Osteoblast (primary cell): ENCODE results near the gene MAPK12. TPM values are rescaled to one million over a fixed set of nuclear protein-coding genes. Genes with fewer than 3 reads are reported as not detected.

Experiments used
- DNase-seq: peaks from one replicate; pipeline ENCODE4 v3.0.0; 2011; ENCODE audit warnings: low spot score, mixed read lengths; ENCODE audit not compliant: insufficient read length; ENCODE audit errors: missing footprints
- H2AFZ ChIP-seq: 2 replicates; pipeline ENCODE4 v1.6.0; 2011; ENCODE audit warnings: mild to moderate bottlenecking, low read length
- H3K27ac ChIP-seq: 2 replicates; pipeline ENCODE4 v1.5.1; 2011; ENCODE audit warnings: mild to moderate bottlenecking, low read depth, low read length, moderate library complexity
- H3K27me3 ChIP-seq: 2 replicates; pipeline ENCODE4 v1.6.0; 2012; ENCODE audit warnings: mild to moderate bottlenecking, control low read depth, inconsistent platforms, low read length, moderate library complexity; ENCODE audit not compliant: insufficient read depth
- H3K36me3 ChIP-seq: 2 replicates; pipeline ENCODE4 v1.5.1; 2011; ENCODE audit warnings: mild to moderate bottlenecking, low read length, control low read depth, moderate library complexity; ENCODE audit not compliant: insufficient read depth
- H3K4me1 ChIP-seq: 2 replicates; pipeline ENCODE4 v1.5.1; 2011; ENCODE audit warnings: mild to moderate bottlenecking, low read length, control low read depth, moderate library complexity; ENCODE audit not compliant: insufficient read depth
- H3K4me2 ChIP-seq: 2 replicates; pipeline ENCODE4 v1.6.0; 2011; ENCODE audit warnings: mild to moderate bottlenecking, low read length; ENCODE audit not compliant: insufficient read depth
- H3K4me3 ChIP-seq: fragments of 200-600 bp; sonication (generic); 3 replicates; pipeline ENCODE4 v1.5.1; 2012; ENCODE audit warnings: mild to moderate bottlenecking, low read length, inconsistent platforms; ENCODE audit not compliant: insufficient read depth
- H3K79me2 ChIP-seq: 2 replicates; pipeline ENCODE4 v1.6.0; 2012; ENCODE audit warnings: mild to moderate bottlenecking, low read length, control low read depth, inconsistent platforms; ENCODE audit not compliant: insufficient read depth
- H3K9me3 ChIP-seq: 2 replicates; pipeline ENCODE4 v1.5.1; 2011; ENCODE audit warnings: low read depth, low read length, control low read depth
- H4K20me1 ChIP-seq: 2 replicates; pipeline ENCODE4 v1.6.0; 2012; ENCODE audit warnings: mild to moderate bottlenecking, low read length, control low read depth; ENCODE audit not compliant: insufficient read depth
- total RNA-seq: library from RNA; depleted of rRNA; stranded (reverse); fragments of >200 nt; gene quantifications from 2 replicates; pipeline ENCODE4 v1.2.3, GENCODE V29; 2012
- TF ChIP-seq, protein P1 (sequence below): IDR thresholded peaks from 2 replicates; pipeline ENCODE4 v1.5.1; 2011; ENCODE audit warnings: mild to moderate bottlenecking, low read depth, low read length, moderate library complexity; ENCODE audit errors: extremely low read depth

Gene MAPK12
- 24.8 and 34.0 TPM in 2 replicates for total RNA-seq

DNA sequence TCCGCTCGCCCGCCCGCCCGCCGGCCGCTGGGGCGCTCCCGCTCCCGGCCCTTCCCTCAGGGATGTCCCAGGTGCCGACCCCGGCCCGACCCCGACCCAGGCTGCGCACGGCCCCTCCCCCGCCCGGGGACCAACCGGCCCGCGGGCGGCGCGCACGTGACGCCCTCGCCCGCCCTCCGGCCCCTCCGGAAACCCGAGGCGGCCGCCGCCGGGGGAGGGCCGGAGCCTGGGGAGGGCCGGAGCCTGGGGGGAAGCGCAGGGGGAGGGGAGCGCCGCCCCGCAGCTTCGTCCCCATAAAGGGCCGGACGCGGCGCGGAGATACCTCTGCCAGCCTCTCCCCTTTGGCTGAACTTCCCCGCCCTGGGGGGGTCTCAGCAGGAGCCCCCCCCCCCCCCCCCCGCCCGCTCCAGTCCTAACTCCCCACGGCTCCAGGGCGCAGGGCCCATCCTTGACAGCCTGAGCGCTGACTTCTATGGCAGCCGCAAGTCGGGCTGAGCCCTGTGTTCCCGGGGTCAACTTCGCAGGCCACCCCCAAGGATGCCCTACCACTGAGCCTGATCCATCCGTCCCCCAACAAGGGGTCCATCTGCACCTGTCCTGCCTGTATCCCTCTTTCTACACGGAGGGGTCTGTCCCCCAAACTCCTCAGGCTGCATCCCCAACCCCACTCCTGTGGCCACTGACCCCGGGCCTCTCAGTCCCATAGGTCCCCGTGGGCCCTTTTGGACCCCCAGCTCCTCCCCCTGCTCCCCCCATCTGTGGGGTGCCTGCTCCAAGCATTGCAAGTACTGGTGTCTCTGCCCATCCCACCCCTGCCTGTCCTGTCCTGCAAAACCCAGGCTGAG, at the start of gene MAPK12:
Gene MAPK12 (minus strand): TSS at position 69 of the 845 bp plus-strand sequence. CDS start 174 bp downstream, outside the sequence.
- H3K36me3 ChIP-seq: no peaks in the 10 kb centered on the region
- peaks cover 9% of the 10 kb centered on the region for H3K4me1 ChIP-seq
- H3K4me3 ChIP-seq: peak within 1 kb of the TSS; percentile 74
- no peaks in the 10 kb centered on the region for H3K27me3 ChIP-seq
- peak within 1 kb of the TSS; percentile 84 for H3K4me2 ChIP-seq
- TF ChIP-seq, protein P1, sequence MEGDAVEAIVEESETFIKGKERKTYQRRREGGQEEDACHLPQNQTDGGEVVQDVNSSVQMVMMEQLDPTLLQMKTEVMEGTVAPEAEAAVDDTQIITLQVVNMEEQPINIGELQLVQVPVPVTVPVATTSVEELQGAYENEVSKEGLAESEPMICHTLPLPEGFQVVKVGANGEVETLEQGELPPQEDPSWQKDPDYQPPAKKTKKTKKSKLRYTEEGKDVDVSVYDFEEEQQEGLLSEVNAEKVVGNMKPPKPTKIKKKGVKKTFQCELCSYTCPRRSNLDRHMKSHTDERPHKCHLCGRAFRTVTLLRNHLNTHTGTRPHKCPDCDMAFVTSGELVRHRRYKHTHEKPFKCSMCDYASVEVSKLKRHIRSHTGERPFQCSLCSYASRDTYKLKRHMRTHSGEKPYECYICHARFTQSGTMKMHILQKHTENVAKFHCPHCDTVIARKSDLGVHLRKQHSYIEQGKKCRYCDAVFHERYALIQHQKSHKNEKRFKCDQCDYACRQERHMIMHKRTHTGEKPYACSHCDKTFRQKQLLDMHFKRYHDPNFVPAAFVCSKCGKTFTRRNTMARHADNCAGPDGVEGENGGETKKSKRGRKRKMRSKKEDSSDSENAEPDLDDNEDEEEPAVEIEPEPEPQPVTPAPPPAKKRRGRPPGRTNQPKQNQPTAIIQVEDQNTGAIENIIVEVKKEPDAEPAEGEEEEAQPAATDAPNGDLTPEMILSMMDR: no peak
- DNase-seq: peak; percentile 98
- peaks cover 15% of the 10 kb centered on the region for H3K79me2 ChIP-seq
- H2AFZ ChIP-seq: peak within 1 kb of the TSS; percentile 31
- no peaks in the 10 kb centered on the region for H4K20me1 ChIP-seq
- H3K9me3 ChIP-seq: no peaks in the 10 kb centered on the region
- no peak within 1 kb of the TSS for H3K27ac ChIP-seq

DNA sequence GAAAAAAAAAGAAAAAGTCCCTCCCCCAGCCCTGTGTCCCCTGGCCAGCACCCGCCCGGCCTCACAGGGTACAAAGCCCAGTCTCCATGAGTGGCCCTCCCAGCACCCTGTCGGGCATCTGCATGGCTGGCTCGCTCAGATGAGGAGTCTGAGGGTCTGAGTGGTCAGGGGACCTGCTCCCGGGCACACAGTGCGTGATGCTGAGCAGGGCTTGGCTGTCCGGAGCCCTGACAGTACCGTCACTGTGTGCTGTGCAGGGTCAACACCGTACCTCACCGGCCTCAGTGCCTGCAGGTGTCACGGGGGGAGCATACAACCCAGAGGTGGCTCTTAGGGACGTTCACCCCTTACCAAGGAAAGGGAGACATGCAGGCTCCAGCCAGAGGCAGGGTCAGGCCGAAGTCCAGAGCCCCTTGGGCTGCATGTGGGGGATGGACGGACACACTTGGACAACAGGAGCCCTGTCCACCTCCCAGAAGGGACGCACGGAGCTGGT, 49.5 kb upstream of the MAPK12 start:
- no peaks in the 10 kb centered on the region for H3K36me3 ChIP-seq
- peaks cover 12% of the 10 kb centered on the region for H3K79me2 ChIP-seq

DNA sequence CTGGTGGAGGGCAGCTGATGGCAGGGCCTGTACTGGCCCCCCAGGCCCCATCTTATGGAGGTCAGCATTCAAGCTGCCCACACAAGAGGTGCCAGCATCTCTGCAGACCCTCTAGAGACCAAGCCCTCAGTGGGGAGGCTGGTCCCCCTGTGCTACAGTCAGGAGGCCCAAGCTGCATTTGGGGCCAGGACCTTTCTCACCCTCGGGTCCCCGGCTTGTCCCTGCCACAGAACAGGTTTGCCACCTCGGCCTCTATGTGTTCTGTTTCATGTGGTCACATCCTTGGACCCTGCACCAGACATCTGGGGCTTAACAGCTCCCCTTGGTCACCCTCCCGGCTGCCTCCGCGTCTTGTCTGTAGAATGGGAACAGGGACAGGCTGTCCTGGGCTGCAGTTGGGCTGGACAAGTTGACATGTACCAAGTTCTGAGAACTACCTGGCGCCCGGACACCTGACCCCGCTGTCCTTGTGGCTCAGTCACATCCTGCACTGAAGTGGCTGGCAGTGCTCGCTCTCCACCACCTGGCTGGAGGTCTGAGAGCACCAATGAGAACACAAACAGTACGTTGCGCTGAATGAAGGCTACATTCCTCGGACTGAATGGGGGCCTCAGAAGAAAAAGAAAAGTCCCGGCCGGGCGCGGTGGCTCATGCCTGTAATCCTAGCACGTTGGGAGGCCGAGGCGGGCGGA, 48.7 kb upstream of the MAPK12 start:
- Histone ChIP-seq H2AFZ (no peak overlapping the region), H3K4me3 (no peak overlapping the region), H3K27ac (no peak overlapping the region), H3K4me1 (peaks cover 28% of the 10 kb centered on the region), H3K27me3 (no peaks in the 10 kb centered on the region), H3K79me2 (peaks cover 19% of the 10 kb centered on the region), H3K36me3 (no peaks in the 10 kb centered on the region), H3K4me2 (no peak overlapping the region), H3K9me3 (no peaks in the 10 kb centered on the region), H4K20me1 (peaks cover 5% of the 10 kb centered on the region)
- TF ChIP-seq, protein P1: no peak
- DNase-seq: peak; percentile 47

More for the DNA sequence above, 49.5 kb upstream of the MAPK12 start:
- H4K20me1 ChIP-seq: no peaks in the 10 kb centered on the region
- H3K27me3 ChIP-seq: no peaks in the 10 kb centered on the region
- no peak overlapping the region for H3K4me2 ChIP-seq
- no peak overlapping the region for H2AFZ ChIP-seq
- TF ChIP-seq, protein P1: no peak
- no peaks in the 10 kb centered on the region for H3K9me3 ChIP-seq
- H3K4me1 ChIP-seq: peaks cover 22% of the 10 kb centered on the region
- H3K4me3 ChIP-seq: no peak overlapping the region
- no peak overlapping the region for H3K27ac ChIP-seq
- DNase-seq: peak; percentile 58

DNA sequence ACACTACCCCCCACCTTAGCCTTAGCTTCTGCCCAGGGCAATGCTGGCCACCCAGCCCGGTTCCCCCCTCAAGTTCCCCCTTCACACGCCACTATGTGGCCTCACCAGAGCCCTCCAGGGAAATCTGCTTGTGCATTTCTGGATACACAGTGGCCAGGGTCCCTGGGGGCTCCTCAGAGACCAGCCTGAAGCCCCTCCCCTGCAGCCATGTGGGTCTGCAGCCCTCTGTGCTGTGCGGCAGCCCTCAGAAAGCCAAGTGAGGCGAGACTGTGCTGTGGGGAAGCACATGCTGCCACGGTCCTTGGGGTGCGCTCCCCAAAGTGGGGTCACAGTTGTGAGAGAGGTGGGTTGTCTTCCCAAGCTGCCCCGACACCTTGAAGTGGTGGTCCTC, 48.1 kb upstream of the MAPK12 start:
- Histone ChIP-seq H2AFZ (no peak overlapping the region), H3K4me1 (peaks cover 34% of the 10 kb centered on the region)

More for the DNA sequence above, 48.1 kb upstream of the MAPK12 start:
- H3K9me3 ChIP-seq: no peaks in the 10 kb centered on the region
- H3K36me3 ChIP-seq: no peaks in the 10 kb centered on the region
- H3K79me2 ChIP-seq: peaks cover 25% of the 10 kb centered on the region
- peaks cover 10% of the 10 kb centered on the region for H4K20me1 ChIP-seq
- DNase-seq: no peak
- H3K4me3 ChIP-seq: no peak overlapping the region
- TF ChIP-seq, protein P1: no peak
- no peaks in the 10 kb centered on the region for H3K27me3 ChIP-seq
- H3K4me2 ChIP-seq: no peak overlapping the region
- no peak overlapping the region for H3K27ac ChIP-seq
